AG10803 (cell line): Measurements from ENCODE around the gene SCRN3.
"Not testable (repeated sequence)": the region's sequence is repeated elsewhere in the genome, so short reads cannot be mapped to it uniquely, and the experiment has no call there.

ENCODE experiments used
- DNase-seq: peaks from one replicate; pipeline ENCODE4 v3.0.0; 2010; ENCODE audit warnings: low read depth
- H3K4me3 ChIP-seq: 2 replicates; pipeline ENCODE4 v1.5.1; 2011; ENCODE audit warnings: mild to moderate bottlenecking, low read length, control low read depth
- CTCF ChIP-seq: conservative IDR thresholded peaks from 2 replicates; pipeline ENCODE4 v1.5.1; 2011; ENCODE audit warnings: mild to moderate bottlenecking, low read length, control low read depth, inconsistent platforms

SCRN3 gene, protein sequence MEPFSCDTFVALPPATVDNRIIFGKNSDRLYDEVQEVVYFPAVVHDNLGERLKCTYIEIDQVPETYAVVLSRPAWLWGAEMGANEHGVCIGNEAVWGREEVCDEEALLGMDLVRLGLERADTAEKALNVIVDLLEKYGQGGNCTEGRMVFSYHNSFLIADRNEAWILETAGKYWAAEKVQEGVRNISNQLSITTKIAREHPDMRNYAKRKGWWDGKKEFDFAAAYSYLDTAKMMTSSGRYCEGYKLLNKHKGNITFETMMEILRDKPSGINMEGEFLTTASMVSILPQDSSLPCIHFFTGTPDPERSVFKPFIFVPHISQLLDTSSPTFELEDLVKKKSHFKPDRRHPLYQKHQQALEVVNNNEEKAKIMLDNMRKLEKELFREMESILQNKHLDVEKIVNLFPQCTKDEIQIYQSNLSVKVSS

DNA sequence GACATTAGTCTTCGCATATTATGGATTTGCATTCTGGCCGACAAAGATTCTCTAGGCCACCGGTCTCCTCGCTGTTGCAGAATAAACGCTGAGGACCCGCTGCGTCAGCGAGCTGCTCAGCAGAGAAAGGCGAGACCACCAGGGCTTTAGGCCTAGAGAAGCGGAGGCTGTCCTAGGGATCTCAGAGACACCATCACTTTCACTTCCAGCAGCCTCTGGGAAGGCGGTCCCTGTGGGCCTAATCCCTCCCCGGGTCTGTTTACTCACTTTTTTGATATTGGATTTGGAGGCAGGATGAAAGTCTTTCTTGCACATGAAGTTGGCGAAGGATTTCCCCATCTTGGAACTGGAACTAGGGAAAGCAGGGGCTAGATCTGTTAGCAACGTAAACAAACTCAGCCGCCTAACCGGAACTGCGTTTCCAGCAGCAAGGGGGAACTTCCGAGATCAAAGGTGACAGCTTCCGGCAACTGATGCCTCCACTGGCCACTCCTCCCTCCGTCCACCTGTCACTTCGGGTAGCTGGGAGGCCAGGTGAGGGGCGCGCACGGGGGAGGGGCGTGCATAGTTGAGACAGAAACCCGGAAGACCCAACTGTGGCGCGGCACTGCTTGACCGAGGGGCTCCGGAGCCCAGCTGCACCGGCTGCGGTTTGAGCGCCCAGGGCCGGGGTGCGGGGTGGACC, at the start of gene SCRN3:
Gene SCRN3, plus strand, starts transcription at position 447 of the 685 bp plus-strand sequence. CDS start 2,554 bp downstream, outside the sequence.
- peak; percentile 70 for DNase-seq
- no peak for TF ChIP-seq CTCF
- H3K4me3 ChIP-seq: peak within 1 kb of the TSS; percentile 89

GRCh38 chr2:174350018-174350417, 45.5 kb upstream of the SCRN3 start:
- peak; percentile 54 for TF ChIP-seq CTCF
- no peak overlapping the region for H3K4me3 ChIP-seq
- DNase-seq: no peak

DNA sequence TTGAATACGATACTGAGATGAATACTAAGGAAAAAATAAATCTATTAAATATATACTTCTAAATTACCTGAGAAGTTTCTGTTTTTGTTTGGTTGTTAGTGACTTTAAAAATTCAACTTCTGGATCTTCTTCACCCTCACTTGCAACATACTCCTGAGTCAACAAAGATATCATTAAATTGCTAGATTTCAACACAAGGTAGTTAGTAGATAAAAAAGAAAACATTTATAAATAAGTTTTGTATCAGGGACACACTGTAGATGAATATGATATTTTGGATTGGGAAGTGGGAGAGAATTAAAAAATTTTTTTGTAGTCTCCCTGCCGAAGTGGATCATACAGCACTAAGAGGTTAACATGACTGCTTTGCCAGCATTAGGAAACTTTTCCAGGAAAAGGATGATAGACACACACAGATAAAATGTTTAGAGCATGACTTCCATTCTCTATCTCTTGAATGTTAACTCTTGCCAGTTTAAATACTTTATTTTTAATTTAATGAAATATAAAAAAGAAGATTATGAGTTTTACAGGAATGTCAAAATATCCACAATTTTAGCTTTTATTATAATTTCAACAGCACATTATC, 44.8 kb upstream of the SCRN3 start:
- no peak for DNase-seq
- TF ChIP-seq CTCF: no peak
- no peak overlapping the region for H3K4me3 ChIP-seq

GRCh38 chr2:174353004-174353403, 42.5 kb upstream of the SCRN3 start:
- no peak for DNase-seq
- no peak overlapping the region for H3K4me3 ChIP-seq
- no peak for TF ChIP-seq CTCF

GRCh38 chr2:174356347-174356746, 39.2 kb upstream of the SCRN3 start:
- TF ChIP-seq CTCF: no peak
- DNase-seq: no peak
- no peak overlapping the region for H3K4me3 ChIP-seq

DNA sequence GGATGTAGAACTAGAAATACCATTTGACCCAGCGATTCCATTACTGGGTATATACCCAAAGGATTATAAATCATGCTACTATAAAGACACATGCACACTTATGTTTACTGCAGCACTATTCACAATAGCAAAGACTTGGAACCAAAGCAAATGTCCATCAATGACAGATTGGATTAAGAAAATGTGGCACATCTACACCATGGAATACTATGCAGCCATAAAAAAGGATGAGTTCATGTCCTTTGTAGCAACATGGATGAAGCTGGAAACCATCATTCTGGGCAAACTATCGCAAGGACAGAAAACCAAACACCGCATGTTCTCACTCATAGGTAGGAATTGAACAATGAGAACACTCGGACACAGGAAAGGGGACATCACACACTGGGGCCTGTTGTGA, 35.9 kb upstream of the SCRN3 start:
- H3K4me3 ChIP-seq, DNase-seq: not testable (repeated sequence)

- no peak for TF ChIP-seq CTCF
- DNase-seq: no peak
Measured at GRCh38 chr2:174362949-174363348, 32.6 kb upstream of the SCRN3 start.

DNA sequence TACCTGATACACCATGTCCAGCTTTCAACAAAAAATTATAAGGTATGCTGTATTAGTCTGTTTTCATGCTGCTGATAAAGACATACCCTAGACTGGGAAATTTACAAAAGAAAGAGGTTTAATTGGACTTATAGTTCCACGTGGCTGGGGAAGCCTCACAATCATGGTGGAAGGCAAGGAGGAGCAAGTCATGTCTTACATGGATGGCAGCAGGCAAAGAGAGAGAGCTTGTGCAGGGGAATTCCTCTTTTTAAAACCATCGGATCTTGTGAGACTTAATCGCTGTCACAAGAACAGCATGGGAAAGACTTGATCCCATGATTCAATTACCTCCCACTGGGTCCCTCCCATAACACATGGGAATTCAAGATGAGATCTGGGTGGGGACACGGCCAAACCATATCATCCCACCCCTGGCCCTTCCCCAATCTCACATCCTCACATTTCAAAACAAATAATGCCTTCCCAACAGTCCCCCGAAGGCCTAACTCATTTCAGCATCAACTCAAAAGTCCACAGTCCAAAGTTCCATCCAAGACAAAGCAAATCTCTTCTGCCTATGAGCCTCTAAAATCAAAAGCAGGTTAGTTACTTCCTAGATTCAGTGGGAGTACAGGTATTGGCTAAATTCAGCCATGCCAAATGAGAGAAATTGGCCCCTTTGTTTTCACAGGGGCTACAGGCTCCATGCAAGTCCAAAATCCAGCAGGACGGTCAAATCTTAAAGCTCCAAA, 31.9 kb upstream of the SCRN3 start:
- not testable (repeated sequence) for H3K4me3 ChIP-seq, DNase-seq

More at GRCh38 chr2:174362949-174363348, 32.6 kb upstream of the SCRN3 start:
- no peak overlapping the region for H3K4me3 ChIP-seq
